CD4-positive, alpha-beta T cell treated with Interleukin-10 for 1 hour (primary cell): ENCODE results near the gene SLC38A9.

Experiments
- DNase-seq: peaks from one replicate; pipeline ENCODE4 v3.0.0-alpha.2; 2020

SLC38A9 gene

DNA sequence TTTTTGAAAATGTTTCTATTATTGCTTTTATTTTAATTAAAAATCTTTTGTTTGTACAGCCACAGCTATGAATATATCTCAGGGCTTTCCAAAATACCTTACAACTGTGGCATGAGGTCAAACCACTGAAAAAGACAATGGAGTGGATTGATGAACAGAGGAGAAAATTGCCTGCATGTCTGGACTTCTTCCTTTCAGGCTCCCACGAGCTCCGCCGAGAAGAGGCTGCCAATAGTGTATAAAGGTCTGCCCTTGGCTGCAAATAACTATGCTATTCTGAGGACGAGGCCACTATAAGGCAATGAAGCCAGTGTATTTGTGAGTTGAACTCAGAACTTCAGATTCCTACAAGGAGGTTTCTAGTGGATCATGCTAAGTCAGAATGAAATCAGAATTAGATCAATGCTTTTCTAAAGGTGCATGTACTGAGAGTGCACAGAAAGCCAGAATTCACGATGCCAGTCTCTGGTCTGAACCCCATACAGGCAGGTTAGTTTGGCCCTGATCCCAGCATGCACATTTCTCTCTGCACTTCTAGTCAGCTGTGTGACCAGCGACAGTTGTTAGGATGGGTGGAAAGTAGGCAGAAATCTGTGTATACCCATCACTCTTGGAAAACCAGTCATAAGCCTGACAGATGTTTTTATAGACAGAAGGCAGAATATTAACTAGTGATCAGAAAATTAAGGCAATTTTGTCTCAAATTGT lies 134.6 kb downstream of the SLC38A9 start:
- no peak for DNase-seq

DNA sequence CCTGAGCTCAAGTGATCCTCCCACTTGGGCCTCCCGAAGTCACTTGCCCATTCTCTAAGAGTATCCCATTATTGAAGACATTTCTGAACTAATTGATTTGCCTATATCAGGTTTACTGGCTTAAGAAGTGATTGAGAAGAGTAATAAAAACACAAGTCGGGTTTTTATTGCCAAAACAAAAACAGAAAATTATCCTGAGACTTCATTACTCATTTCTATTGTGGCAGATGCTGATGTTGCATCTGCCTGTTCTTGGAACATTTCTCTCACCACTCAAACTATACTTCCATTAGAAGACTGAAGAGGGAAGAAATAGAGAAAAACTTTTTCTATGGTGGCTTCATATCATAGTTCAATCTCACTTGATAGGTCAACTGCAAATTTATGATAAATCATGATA lies 135.5 kb downstream of the SLC38A9 start:
- DNase-seq: no peak
